Erythroblast (primary cell): ENCODE data around the gene ATP6V0E2.

Experiments used
- DNase-seq, 2 experiments: peaks; one replicate each; lab custom pipeline; 2025; lab: John Stamatoyannopoulos, UW
- GATA1 ChIP-seq: IDR thresholded peaks from 2 replicates; pipeline ENCODE4 v1.6.1; 2011; ENCODE audit warnings: low read depth, mild to moderate bottlenecking, control low read depth, low read length, moderate library complexity
- POLR2A ChIP-seq: IDR thresholded peaks from 2 replicates; pipeline ENCODE4 v1.6.1; 2011; ENCODE audit warnings: mild to moderate bottlenecking, low read length

Gene ATP6V0E2

GRCh38 chr7:149850007-149850594 is 23.7 kb upstream of the ATP6V0E2 start:
- TF ChIP-seq GATA1 (no peak), POLR2A (no peak)

GRCh38 chr7:149850716-149851115 is 23.1 kb upstream of the ATP6V0E2 start:
- TF ChIP-seq POLR2A (no peak), GATA1 (no peak)
- DNase-seq, result no peak

More at GRCh38 chr7:149850007-149850594, 23.7 kb upstream of the ATP6V0E2 start:
- DNase-seq, result no peak

- TF ChIP-seq GATA1, result no peak
- no peak for TF ChIP-seq POLR2A
- no peak for DNase-seq
These were observed 22.3 kb upstream of the ATP6V0E2 start for GRCh38 chr7:149851449-149851848.

GRCh38 chr7:149853157-149853556 is 20.6 kb upstream of the ATP6V0E2 start:
- no peak for DNase-seq
- TF ChIP-seq GATA1 (no peak), POLR2A (no peak)

- TF ChIP-seq POLR2A, result no peak
- no peak for TF ChIP-seq GATA1
- DNase-seq, result no peak
These were observed 19.0 kb upstream of the ATP6V0E2 start for GRCh38 chr7:149854611-149855360.

- no peak for TF ChIP-seq POLR2A
- TF ChIP-seq GATA1, result no peak
- no peak for DNase-seq
These were observed 18.1 kb upstream of the ATP6V0E2 start for GRCh38 chr7:149855361-149856305.

- TF ChIP-seq POLR2A (no peak), GATA1 (no peak)
- no peak for DNase-seq
These were observed 17.2 kb upstream of the ATP6V0E2 start for GRCh38 chr7:149856583-149856982.

- DNase-seq, result no peak
These were observed 14.4 kb upstream of the ATP6V0E2 start for GRCh38 chr7:149859369-149859768.

GRCh38 chr7:149859876-149860275 is 13.9 kb upstream of the ATP6V0E2 start:
- TF ChIP-seq GATA1 (no peak), POLR2A (no peak)
- DNase-seq, result no peak

More at GRCh38 chr7:149859369-149859768, 14.4 kb upstream of the ATP6V0E2 start:
- TF ChIP-seq GATA1 (no peak), POLR2A (no peak)

- DNase-seq, result peak; percentile 45 to 48
- no peak for TF ChIP-seq GATA1
- no peak for TF ChIP-seq POLR2A
These were observed 12.7 kb upstream of the ATP6V0E2 start for GRCh38 chr7:149860821-149861727.

GRCh38 chr7:149861728-149862045 is 12.1 kb upstream of the ATP6V0E2 start:
- no peak for DNase-seq
- TF ChIP-seq GATA1 (no peak), POLR2A (no peak)

- no peak for DNase-seq
- TF ChIP-seq POLR2A (no peak), GATA1 (no peak)
These were observed 11.6 kb upstream of the ATP6V0E2 start for GRCh38 chr7:149862156-149862555.

- no peak for DNase-seq
- no peak for TF ChIP-seq GATA1
- TF ChIP-seq POLR2A, result no peak
These were observed 10.3 kb upstream of the ATP6V0E2 start for GRCh38 chr7:149863500-149863899.
